DMS153 treated with DMSO at 0.1 percent for 48 hours (cell line): Measurements from ENCODE around the gene SH3BGRL2.
"Not testable (repeated sequence)": the region's sequence is repeated elsewhere in the genome, so short reads cannot be mapped to it uniquely, and the experiment has no call there.

Experiments
- DNase-seq: peaks from one replicate; lab custom pipeline; 2025; ENCODE audit not compliant: unreplicated experiment; lab: John Stamatoyannopoulos, UW

SH3BGRL2 gene

DNA sequence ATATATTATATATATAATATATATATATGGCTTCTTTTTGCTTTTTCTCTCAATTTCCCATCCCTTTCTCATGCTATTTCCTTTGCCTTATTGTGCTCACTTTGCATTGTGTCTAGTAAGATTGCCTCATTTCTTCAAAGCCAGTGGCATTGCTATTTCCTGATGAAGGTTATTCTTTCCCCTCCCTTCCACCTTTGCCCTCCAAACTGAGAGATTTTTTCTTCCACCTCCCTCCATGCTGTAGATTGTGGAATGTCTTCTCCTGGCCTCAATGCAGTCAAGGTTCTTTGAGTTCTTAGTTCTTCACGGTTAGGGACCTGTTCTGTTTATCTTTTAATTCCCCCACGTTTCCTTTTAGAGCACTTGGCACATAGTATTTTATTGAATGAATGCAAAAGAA, 17.2 kb downstream of the SH3BGRL2 start:
- DNase-seq, result no peak

DNA sequence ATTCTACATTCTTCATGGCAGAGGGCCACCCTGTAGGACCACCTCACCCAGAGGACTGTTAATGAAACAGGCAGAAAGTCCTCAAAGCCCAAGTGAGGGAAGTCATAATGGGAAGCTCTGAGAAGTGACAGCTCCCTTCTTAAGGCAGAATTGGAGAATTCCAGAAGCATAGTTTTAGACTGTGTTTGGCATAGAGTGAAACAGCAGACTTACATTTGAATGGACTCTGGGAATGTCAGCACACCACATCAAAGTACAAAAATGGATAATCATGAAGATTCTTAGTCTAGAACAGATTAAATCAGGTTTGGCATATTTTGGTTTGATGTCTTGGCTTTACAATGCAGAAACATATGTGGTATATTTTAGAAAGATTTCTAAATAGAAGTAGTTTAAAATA, 17.9 kb downstream of the SH3BGRL2 start:
- no peak for DNase-seq

DNA sequence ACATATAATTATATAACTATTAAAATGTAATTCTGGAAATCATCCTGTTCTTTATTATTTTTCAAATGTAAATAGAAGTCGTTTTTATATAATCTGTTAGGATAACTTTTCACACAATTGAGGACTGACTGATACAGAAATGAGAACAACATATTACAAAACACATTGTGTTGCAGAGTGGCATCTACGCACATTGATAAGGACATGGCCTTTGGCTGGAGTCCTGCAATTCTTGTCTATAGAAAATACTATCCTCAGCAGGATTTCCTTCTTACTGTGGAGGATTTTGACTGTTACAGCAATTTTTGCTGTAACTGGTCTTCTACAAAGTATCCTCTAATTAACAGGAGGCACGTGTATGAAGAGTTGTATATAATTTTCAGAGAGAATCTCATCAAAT, 19.8 kb downstream of the SH3BGRL2 start:
- no peak for DNase-seq

DNA sequence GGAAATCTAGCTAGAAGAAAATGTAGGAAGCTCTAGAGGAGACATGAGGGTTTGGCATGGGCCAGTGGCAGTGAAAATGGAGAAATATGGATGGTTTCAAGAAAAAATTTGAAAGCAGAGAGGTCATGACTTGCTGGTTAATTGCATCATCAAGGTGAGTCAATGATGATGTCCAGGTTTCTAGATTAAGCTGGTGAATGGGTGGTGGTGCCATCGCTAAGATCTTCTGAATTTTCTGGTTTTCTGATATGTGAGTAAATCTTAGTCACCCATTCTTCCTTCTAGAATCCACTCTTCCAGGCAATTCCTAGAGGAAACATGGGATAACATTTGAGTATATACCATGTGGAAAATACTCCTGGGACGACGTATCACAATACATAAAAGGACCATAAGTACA, 25.0 kb downstream of the SH3BGRL2 start:
- no peak for DNase-seq

DNA sequence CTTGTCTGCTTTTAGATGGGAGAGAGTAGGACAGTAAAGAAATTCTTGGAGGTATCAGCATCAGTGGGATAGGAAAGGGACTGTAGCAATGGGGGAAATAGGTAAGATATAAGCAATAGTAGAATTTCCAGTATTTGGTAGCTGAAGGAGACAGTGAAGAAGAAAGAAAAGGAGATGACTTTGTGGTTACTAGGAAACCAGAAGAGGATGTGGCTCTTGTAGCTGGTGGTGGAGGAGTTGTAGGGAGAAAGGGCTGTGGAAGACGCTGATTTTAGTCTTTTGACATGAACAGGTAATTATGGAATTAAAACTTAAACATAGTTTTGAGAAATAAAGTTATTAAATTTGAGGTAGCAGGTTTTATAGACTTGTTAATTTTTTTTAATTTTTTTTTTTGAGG, 26.1 kb downstream of the SH3BGRL2 start:
- DNase-seq, result no peak

DNA sequence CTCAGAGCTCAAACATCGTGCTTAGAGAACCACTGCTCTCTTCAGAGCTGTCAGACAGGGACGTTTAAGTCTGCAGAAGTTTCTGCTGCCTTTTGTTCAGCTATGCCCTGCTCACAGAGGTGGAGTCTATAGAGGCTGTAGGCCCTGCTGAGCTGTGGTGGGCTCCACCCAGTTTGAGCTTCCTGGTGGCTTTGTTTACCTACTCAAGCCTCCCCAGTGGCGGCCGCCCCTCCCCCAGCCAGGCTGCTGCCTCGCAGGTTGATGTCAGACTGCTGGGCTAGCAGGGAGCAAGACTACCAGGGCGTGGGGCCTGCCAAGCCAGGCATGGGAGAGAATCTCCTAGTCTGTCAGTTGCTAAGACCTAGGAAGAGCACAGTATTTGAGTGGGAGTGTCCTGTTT, 32.5 kb downstream of the SH3BGRL2 start:
- DNase-seq, result peak; percentile 65

DNA sequence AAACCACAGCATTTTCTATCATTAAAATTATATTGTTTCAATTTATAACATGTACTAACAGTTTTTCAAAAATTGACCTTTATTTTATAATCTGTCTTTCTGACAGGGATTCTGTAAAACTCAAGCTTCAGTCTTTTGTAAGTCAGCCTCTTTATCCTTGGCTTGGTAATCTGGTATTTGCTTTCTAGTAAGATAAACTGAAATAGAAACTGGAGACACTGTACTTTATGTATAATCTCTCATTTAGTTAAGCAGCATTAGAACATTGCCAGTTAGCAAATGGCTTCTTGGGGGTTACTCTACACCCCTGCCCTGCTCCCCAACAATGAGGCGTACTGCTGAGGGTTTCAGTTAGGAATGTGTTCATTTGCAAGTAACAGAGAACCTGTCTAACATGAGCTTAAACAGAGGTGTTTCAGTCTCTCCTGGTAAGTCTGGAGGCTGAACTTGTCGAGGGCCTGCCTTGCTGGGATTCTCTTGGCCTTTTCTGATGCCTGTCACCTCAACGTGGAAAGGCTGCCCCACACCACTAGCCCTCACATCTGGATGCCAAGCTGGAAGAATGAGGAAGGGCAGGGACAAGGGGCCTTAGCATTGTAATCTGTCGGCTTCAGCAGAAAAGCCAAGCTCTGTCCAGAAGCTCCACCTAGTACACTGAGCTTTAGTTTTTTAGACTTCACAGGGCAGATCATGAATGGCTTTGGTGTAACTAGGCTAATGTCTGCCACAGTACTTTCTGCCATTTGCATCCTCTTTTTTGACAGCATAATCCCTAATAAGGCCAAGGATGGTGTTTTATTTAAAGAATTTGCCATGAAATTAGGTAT, 34.8 kb downstream of the SH3BGRL2 start:
- DNase-seq, result no peak

DNA sequence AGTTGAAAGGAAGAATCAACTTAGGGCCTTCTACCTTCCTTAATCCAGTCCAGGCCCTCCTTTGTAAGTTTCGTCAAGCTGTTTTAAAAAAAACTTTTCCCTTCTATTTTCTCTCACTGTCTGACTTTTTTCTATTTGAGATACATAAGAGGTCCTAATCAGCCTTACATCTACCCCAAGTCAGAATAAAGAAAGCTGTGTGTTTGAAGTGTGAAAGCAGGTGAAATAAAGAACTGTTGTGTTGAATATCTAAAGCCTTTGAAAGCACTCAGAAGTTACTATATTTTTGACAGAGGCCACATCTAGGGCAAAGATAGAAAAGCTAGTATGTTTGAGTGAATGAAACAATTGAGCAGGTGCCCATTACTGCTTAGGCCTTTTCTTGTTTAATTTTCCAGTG, 35.5 kb downstream of the SH3BGRL2 start:
- no peak for DNase-seq

DNA sequence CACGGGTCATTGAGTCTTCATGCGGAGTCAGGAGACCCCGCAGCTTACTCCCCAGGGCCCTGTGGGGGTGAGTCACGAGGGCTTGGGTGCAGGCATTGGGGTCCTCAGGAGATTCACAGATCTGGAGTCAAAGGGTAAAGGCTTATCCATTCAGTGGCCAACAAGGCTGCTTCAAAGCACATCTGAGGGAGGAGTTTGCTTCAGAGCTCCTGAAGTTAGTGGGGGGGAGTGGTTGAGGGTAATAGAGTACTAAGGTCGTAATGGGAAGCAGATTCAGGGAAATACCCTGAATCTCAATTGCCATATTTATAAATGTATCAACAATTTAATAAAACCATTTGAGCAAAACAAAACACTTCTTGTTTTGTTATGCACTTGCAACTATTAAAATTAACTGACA, 37.3 kb downstream of the SH3BGRL2 start:
- no peak for DNase-seq

DNA sequence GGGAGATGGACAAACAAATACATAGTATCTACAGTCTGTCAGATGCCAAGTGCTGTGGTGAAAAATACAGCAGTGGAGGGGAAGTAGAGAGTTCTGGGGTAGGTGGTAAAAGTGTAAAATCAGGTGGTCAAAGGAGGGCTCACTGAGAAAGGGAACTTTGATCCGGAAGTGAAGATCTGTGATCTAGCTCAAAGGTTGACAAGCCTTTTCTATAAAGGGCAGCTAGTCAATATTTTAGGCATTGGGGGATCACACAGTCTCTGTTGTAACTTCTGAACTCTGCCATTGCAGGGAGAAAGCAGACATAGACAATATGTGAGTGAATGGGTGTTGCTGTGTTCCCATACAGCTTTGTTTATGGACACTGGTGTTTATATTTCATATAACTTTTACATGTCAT, 38.6 kb downstream of the SH3BGRL2 start:
- no peak for DNase-seq

DNA sequence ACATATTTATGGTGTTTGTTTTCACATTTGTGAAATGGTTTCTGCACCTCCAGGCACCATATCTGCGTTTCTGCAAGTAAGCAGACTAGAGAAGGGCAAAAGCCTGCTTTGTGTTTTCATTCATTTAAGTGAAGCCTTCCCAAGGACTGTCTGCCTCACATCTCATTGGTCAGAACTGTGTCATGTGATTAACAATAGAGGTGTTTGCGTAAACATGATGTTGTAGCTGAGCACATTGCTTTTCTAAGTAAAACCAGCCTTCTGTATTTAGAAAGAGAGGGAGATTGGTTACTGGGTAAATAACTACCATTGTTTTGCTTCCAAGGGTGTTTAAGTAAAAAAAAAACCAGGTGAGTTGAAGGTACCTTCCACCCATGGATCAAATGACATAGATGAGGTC, 39.7 kb downstream of the SH3BGRL2 start:
- peak; percentile 96 for DNase-seq

DNA sequence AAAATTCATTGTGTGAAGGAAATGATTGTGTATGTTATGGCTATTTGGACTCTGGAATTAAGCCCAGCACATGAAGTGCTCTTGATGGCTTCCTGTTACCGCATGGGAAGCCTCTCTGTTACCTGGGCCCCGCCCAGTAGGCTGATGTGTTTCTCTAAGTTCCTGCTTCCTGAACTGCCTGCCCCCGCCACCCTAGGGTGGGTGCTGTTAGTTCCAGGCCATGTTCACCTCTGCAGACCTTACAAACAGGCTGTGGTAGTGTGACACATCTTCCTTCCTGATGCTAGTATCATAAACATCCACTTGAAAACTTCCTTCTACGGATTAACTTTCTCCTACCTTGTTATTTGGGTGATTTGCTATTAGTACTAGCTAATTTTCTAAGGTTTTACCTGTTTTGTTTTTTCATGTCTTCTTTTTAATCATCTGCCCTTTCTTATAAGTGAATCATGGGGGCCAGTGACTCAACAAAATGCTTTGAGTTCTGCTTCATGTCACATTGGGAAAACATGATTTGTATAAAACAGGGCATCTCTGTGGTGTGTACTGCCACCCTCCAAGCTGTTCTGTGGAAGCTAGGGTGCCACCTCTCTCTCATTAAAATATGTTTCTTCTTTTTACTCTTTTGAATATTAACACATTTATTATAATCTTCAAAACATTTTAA, 40.6 kb downstream of the SH3BGRL2 start:
- DNase-seq, result peak; percentile 97

DNA sequence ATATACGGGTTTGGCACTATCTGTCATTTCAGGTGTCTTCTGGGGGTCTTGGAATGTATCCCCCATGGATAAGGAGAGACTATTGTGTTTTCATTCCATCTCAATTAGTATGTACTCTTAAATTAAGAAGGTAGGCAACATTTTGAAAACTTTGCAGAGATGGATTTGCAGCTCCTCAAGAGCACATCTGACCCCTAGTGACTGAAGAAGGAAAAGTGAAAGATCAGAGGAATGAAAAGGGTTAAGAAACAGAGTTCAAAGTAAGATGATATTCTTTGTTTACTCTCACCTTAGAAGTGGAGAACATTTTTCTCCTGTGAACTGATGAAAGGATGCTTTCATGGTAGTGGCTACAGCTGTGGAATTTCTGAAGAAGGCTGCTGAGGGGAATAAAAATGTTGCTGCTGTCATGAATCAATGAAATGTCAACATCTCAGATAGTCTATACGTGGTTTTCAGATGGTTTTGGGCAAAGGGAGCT, 41.5 kb downstream of the SH3BGRL2 start:
- DNase-seq, result peak; percentile 32

DNA sequence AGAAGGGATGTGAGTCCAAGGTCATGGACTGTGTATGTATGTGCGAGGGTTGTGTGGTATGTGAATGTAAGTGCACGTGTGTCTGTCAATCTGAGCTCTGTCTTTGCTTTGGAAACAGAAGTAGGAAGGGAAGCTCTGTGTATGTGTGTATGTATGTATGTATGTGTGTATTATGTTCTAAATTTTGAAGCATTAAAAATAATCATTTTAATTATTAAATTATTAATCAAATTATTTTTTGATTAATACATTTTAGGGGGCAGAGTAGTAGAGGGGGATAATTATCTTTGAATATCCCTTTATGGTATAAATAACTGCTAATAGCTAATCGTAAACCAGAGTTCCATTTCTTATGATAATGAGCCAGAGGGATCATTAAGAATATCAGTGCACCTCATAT, 42.8 kb downstream of the SH3BGRL2 start:
- no peak for DNase-seq

DNA sequence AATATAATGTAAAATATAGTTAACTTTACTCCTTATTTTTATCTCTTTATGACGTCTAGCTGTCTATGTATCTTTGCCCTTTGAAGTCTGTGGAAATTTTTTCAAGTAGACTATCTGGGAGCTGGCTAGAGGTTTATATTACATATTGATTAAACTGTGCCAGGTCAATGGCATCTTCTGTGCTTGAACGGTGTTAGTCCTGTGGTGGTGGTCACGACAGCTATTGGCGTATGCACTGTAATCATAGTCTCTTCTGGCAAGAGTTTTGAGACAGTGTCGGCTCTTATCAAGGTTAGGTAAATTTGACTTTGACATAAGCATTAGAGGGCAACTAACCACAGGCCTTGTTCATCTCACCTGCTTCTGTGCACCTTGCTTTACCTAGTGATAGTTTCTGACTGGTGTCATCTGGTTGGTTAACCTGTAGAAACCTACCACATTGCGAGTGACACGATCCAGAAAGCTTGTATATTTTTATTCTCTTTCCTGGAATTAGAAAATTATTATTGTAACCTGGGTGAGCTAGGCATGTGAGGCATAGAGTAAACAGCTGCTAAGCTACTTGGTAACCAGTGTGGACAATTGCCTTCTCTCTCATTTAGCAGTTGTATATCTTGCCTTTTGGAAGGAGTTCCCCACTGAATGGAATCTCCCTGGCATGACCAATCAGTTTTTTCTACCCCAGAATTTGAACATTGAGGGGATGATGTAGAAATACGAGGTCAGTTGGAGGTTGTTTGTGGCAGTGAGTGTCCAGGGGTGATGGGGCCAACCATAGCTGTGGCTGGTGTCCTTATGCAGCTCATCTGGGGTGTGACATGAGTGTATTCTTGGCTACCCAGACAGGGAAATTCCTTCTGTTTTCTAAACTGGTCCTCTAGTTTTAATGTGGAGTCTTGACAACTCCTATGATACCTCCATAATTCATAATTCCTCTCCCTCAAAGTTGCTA, 45.9 kb downstream of the SH3BGRL2 start:
- no peak for DNase-seq

DNA sequence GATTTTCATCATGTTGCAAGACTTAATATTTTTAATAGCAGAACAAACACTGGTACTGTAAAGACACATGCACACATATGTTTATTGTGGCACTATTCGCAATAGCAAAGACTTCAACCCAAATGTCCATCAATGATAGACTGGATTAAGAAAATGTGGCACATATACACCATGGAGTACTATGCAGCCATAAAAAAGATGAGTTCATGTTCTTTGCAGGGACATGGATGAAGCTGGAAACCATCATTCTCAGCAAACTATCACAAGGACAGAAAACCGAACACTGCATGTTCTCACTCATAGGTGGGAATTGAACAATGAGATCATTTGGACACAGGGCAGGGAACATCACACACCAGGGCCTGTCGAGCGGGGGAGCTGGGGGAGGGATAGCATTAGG, 51.6 kb downstream of the SH3BGRL2 start:
- DNase-seq, result not testable (repeated sequence)

DNA sequence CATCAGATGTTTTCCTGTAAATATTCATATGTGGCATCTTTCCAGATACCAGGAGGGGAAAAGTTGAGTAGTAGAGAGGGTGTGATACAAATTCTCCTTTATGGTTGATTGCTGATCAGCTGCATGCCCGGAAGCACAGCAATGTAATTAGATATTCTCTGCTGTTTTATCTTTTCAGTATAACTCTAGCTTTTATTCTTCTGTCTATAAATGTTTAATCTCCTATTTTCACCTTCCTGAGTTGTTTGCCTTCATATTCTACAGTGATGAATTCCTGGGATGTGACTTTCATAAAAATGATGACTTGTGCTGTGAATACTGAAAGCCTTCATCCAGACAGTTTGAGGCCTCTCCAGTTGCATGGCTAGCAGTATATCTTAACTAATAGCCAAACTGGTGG, 53.7 kb downstream of the SH3BGRL2 start:
- DNase-seq, result no peak

DNA sequence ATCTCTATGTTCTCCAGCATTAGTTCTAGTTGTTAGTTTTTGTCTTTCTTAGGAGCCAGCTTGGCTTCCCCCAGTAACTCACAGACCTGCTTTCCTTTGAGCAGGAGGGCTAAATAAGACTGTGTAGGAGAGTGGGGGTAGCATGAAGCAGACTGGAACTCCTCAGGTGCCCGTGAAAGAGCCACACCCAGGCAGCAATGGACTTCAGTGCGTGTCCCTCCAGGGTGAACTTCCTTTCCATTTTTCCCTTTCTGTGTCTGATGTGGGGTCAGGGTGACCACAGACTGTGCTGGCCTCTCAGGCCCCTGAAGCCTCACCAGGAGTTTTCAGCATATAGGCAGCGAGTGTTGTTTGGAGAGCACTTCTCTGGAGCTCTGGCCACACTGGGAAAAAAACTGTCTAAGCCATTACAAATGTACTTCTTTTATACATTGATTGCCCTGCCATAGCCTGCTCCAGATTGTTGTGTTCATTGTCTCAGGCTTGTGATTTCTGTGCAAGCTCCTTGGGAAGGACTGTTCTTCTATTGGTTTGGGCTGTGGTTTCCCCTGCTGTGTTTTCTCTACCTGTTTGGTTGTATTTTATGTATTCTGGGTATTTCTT, 55.7 kb downstream of the SH3BGRL2 start:
- DNase-seq, result peak; percentile 12

DNA sequence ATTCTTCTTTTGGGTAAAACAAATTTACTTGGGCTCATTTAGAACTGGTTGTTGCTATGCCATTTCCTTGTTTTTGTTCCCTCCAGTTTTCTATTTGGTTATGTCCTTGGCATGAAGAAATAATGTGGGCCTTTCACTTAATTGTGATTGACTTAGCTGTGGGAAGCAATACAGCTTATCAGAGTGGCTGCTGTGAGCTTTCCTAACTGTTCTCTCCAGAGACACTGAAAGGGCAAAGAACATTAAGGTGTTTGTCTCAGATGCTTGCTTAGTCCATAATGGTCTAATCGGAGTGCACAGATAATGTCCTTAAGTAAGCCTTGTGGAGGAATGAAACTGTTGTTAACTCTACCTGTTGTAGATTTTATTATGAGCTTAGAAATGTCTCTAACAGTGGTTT, 56.6 kb downstream of the SH3BGRL2 start:
- peak; percentile 58 for DNase-seq

DNA sequence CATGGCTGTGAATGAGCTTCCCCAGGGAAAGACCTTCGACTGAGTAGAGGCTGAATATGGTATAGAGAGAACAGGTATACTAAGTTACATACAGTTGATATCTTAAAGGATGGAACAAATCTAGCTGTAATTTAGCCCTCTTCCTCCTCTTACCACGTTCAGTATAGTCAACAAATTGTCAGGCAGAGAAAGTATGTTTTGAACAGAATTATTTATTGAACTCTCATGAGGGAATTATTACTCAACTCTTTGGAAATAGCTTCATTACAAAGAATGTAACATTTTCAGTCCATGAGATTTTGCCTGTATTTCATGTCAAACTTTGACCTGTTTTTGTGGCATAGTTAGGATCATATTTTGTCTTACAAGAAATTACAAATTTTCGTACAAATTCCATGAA, 63.0 kb downstream of the SH3BGRL2 start:
- no peak for DNase-seq
